ENCODE data around the gene UBE2C. TPM values are rescaled to one million over a fixed set of nuclear protein-coding genes. Genes with fewer than 3 reads are reported as not detected.
A peak's percentile ranks its signal among the peaks of the same experiment; 100 is the strongest.

Gene UBE2C
- polyA plus RNA-seq, 2 donors = 53.1 to 83.4 TPM

DNA sequence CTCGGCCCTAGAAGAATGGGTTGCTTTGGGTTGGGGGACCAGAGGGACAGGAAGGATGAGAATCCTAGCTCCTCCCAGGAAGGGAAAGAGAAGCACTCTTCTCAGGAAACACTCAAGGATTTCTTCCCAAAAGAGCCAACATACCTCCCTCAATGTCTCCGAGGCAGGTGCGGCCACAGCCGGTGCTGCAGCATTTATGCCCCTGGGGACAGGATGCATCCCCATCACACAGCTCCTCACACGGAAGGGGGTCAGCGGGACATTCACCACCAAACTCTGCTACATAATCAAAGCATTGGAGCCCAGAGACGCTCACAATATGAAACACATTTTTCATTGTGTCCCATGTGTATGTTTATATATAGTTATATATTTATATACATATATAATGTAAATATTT lies 35.5 kb upstream of the UBE2C start:
- no peaks in the 10 kb centered on the region for H3K36me3 ChIP-seq (ENCODE audit: control insufficient read depth in 2 of 2, insufficient read depth in 2 of 2, low read length in 1 of 2)
- H3K4me1 ChIP-seq (ENCODE audit: control insufficient read depth in 2 of 2, insufficient read depth in 2 of 2, low read length in 1 of 2) = peaks cover 3 to 17% of the 10 kb centered on the region in 2 donors
- no peak overlapping the region for H3K4me3 ChIP-seq (ENCODE audit: low read depth in 1 of 2, low read length in 2 of 2)
- H3K27ac ChIP-seq (ENCODE audit: low read depth in 2 of 2, low read length in 1 of 2) = no peak overlapping the region
- no peaks in the 10 kb centered on the region for H3K27me3 ChIP-seq (ENCODE audit: control insufficient read depth in 1 of 2, insufficient read depth in 2 of 2, low read length in 2 of 2)
- WGBS, 2 donors = 82 to 85% methylated on average over 7 of the region's 7 CpGs
- no peaks in the 10 kb centered on the region for H3K9me3 ChIP-seq (ENCODE audit: control insufficient read depth in 2 of 2, insufficient read depth in 1 of 2, low read depth in 1 of 2, low read length in 1 of 2)

DNA sequence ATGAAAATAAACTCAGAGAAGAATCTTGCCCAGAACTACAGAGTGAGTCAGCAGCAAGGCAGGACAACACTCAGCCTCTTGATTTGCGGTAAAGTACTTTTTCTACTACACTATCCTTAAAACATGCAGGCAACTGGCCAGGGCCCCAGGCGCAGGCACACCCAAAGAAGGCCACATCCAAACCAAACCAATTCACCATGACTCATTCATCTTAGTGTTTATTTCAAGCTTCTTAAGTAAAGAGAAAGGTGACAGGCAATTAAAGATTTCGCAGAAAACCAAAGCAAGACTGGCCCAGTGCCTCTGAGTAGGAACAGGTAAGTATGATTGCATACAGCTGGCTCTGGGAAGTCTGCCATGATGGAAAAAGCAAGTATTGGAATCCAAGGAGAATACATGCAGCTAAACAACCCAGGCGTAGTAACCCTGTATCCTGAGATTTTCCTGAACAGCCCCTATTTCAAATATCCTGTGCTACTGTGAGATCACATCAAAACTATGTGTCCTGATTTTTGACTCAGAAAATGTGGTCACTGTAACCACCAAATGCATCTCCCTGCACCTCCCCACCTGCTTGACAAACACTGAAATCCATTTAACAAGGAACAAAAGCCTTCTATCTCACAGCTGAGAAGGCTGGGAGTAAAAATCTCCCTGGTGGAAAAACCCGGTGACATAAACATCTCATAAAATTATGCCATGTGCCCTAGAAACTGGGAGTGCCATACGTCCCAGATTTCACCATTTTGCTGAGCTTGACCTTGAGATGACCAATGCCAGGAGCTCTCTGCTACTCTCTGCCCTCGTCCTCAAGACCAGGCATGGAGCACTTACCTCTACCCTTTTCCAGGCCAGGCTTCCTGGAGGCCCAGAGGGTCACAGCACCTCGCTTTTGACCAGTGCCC lies 33.2 kb upstream of the UBE2C start:
- peaks cover 3 to 22% of the 10 kb centered on the region in 2 donors for H3K4me1 ChIP-seq (ENCODE audit: control insufficient read depth in 2 of 2, insufficient read depth in 2 of 2, low read length in 1 of 2)
- 39 to 42% methylated on average over 8 of the region's 8 CpGs for WGBS, 2 donors
- H3K4me3 ChIP-seq (ENCODE audit: low read depth in 1 of 2, low read length in 2 of 2) = no peak overlapping the region

DNA sequence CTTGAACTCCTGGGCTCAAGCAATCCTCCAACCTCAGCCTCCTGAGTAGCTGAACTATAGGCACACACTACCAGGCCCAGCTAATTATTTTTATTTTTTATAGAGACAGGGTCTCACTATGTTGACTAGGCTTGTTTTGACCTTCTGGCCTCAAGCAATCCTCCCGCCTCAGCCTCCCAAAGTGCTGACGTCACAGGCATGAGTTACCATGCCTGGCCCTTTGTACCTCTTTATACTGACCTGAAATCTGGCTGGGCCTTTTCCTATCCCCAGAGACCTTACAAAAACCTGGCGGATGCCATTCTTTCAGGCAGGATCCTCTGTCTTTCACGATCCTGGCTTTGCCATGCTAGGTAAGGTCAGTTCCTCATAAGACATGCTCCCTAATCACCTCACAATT lies 32.3 kb upstream of the UBE2C start:
- H3K27me3 ChIP-seq (ENCODE audit: control insufficient read depth in 1 of 2, insufficient read depth in 2 of 2, low read length in 2 of 2) = no peaks in the 10 kb centered on the region
- H3K27ac ChIP-seq (ENCODE audit: low read depth in 2 of 2, low read length in 1 of 2) = peak overlapping the region; percentile 88 to 95
- no peak overlapping the region for H3K4me3 ChIP-seq (ENCODE audit: low read depth in 1 of 2, low read length in 2 of 2)
- WGBS, 2 donors = 71 to 85% methylated on average over 4 of the region's 4 CpGs
- no peaks in the 10 kb centered on the region for H3K36me3 ChIP-seq (ENCODE audit: control insufficient read depth in 2 of 2, insufficient read depth in 2 of 2, low read length in 1 of 2)
- H3K9me3 ChIP-seq (ENCODE audit: control insufficient read depth in 2 of 2, insufficient read depth in 1 of 2, low read depth in 1 of 2, low read length in 1 of 2) = no peaks in the 10 kb centered on the region
- H3K4me1 ChIP-seq (ENCODE audit: control insufficient read depth in 2 of 2, insufficient read depth in 2 of 2, low read length in 1 of 2) = peaks cover 3 to 20% of the 10 kb centered on the region in 2 donors

More for the DNA sequence above, 33.2 kb upstream of the UBE2C start:
- no peaks in the 10 kb centered on the region for H3K27me3 ChIP-seq (ENCODE audit: control insufficient read depth in 1 of 2, insufficient read depth in 2 of 2, low read length in 2 of 2)
- peak overlapping the region; percentile 88 to 95 for H3K27ac ChIP-seq (ENCODE audit: low read depth in 2 of 2, low read length in 1 of 2)
- H3K9me3 ChIP-seq (ENCODE audit: control insufficient read depth in 2 of 2, insufficient read depth in 1 of 2, low read depth in 1 of 2, low read length in 1 of 2) = no peaks in the 10 kb centered on the region
- H3K36me3 ChIP-seq (ENCODE audit: control insufficient read depth in 2 of 2, insufficient read depth in 2 of 2, low read length in 1 of 2) = no peaks in the 10 kb centered on the region

DNA sequence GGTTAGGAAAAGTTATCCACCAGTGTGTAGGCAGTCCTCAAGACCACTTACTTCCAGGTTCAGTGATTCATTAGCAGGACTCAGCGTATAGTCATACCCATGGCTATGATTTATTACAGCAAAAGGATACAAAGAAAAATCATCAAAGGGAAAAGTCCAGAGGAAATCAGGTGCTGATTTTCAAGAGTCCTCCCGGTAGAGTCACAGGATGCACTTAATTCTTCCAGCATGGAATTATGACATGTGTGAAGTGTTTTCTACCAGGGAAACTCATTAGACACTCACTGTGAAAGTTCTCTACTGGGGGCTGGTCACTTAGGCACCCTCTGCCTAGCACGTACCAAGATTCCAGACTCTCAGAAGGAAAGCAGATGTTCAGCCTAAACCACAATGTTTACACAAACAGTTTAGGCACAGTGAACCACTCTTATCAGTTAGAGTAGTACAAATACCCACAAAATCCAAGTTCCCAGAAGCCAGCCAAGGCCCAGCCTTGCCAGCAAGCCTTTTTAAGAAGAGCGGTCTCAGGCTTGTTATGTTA lies 31.0 kb upstream of the UBE2C start:
- Histone ChIP-seq H3K27ac (ENCODE audit: low read depth in 2 of 2, low read length in 1 of 2) (peak overlapping the region; percentile 18 to 26), H3K36me3 (ENCODE audit: control insufficient read depth in 2 of 2, insufficient read depth in 2 of 2, low read length in 1 of 2) (no peaks in the 10 kb centered on the region), H3K4me3 (ENCODE audit: low read depth in 1 of 2, low read length in 2 of 2) (no peak overlapping the region), H3K9me3 (ENCODE audit: control insufficient read depth in 2 of 2, insufficient read depth in 1 of 2, low read depth in 1 of 2, low read length in 1 of 2) (no peaks in the 10 kb centered on the region), H3K4me1 (ENCODE audit: control insufficient read depth in 2 of 2, insufficient read depth in 2 of 2, low read length in 1 of 2) (peaks cover 3 to 17% of the 10 kb centered on the region in 2 donors), H3K27me3 (ENCODE audit: control insufficient read depth in 1 of 2, insufficient read depth in 2 of 2, low read length in 2 of 2) (no peaks in the 10 kb centered on the region)
- WGBS, 2 donors = 39 to 47% methylated on average over 4 of the region's 4 CpGs

DNA sequence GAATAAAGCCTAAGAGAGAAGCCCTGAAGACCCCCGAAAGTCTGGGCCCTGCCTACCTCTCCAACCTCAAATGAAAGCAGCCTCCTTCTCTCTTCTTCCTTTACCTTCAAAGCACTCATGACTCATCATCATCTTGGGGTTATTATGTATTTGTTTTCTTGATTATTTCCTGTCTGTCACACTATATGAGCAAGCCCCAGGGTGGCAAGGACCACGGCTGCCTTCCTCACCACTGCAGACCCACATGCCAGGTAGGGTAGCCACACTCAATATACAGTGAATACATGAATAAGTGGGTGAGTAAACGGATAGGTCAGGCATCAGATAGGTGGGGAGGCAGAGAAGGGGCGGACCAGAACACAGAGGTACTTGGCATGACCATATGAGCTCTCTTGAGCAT lies 29.6 kb upstream of the UBE2C start:
- Histone ChIP-seq H3K4me1 (ENCODE audit: control insufficient read depth in 2 of 2, insufficient read depth in 2 of 2, low read length in 1 of 2) (peaks cover 3 to 16% of the 10 kb centered on the region in 2 donors), H3K27ac (ENCODE audit: low read depth in 2 of 2, low read length in 1 of 2) (no peak overlapping the region), H3K27me3 (ENCODE audit: control insufficient read depth in 1 of 2, insufficient read depth in 2 of 2, low read length in 2 of 2) (no peaks in the 10 kb centered on the region), H3K36me3 (ENCODE audit: control insufficient read depth in 2 of 2, insufficient read depth in 2 of 2, low read length in 1 of 2) (no peaks in the 10 kb centered on the region), H3K9me3 (ENCODE audit: control insufficient read depth in 2 of 2, insufficient read depth in 1 of 2, low read depth in 1 of 2, low read length in 1 of 2) (no peaks in the 10 kb centered on the region), H3K4me3 (ENCODE audit: low read depth in 1 of 2, low read length in 2 of 2) (no peak overlapping the region)
- WGBS, 2 donors = 47 to 48% methylated on average over 4 of the region's 4 CpGs

DNA sequence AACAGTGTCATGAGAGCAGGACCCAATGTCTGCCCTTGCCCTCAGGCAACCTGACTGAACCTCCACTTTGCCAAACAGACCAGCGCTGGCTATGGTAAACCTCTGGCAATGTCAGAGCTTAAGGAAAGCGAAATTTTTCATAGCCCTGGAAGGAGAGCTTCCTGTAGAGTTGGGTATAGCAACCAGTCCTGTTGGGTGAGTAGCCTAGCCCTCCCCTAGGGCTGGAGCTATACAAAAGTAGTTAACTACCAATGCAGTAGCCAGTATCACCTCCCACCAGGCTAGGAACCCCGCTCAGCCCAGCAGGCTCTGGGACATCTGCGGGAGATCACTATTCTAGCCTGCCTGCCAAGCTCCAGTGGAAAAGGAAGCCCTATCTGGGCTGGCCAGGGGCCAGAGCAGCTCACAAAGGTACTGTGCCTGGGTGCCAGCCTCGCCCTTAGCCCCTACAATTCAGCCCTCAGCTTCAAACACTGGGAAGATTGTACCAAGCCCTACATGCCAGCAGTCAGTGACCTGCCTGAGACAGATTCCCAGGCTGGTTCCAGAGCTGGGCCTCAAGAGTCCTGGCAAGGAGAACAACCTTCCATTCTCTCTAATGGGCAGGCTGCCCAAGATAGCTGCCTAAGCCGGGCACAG lies 28.7 kb upstream of the UBE2C start:
- no peaks in the 10 kb centered on the region for H3K36me3 ChIP-seq (ENCODE audit: control insufficient read depth in 2 of 2, insufficient read depth in 2 of 2, low read length in 1 of 2)
- H3K27ac ChIP-seq (ENCODE audit: low read depth in 2 of 2, low read length in 1 of 2) = peak overlapping the region; percentile 69 to 75
- H3K4me3 ChIP-seq (ENCODE audit: low read depth in 1 of 2, low read length in 2 of 2) = no peak overlapping the region
- peaks cover 3 to 11% of the 10 kb centered on the region in 2 donors for H3K4me1 ChIP-seq (ENCODE audit: control insufficient read depth in 2 of 2, insufficient read depth in 2 of 2, low read length in 1 of 2)
- 47 to 50% methylated on average over 6 of the region's 6 CpGs for WGBS, 2 donors
- no peaks in the 10 kb centered on the region for H3K27me3 ChIP-seq (ENCODE audit: control insufficient read depth in 1 of 2, insufficient read depth in 2 of 2, low read length in 2 of 2)
- H3K9me3 ChIP-seq (ENCODE audit: control insufficient read depth in 2 of 2, insufficient read depth in 1 of 2, low read depth in 1 of 2, low read length in 1 of 2) = no peaks in the 10 kb centered on the region

DNA sequence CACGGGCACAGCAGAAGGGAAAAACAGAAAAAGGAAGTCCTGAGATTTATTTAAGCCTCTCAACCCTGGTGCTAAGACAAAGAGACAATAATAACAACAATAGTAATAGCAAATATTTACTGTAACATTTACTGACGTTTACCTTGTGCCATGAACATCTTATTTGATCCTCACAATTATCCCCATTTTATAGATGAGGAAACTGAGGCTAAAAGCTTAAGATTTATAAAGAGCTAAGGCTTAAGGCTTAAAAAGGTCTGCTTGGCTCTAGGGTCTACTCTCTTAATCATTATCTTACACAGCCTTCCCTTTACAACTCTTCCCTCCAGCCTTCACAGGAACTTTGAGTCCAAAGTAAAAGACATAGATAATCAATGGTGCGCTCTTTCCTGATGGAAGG lies 24.1 kb upstream of the UBE2C start:
- no peaks in the 10 kb centered on the region for H3K36me3 ChIP-seq (ENCODE audit: control insufficient read depth in 2 of 2, insufficient read depth in 2 of 2, low read length in 1 of 2)
- H3K27ac ChIP-seq (ENCODE audit: low read depth in 2 of 2, low read length in 1 of 2) = no peak overlapping the region
- peaks cover 4 to 13% of the 10 kb centered on the region in 2 donors for H3K4me1 ChIP-seq (ENCODE audit: control insufficient read depth in 2 of 2, insufficient read depth in 2 of 2, low read length in 1 of 2)
- H3K9me3 ChIP-seq (ENCODE audit: control insufficient read depth in 2 of 2, insufficient read depth in 1 of 2, low read depth in 1 of 2, low read length in 1 of 2) = no peaks in the 10 kb centered on the region
- WGBS, 2 donors = 64 to 67% methylated on average over 3 of the region's 3 CpGs
- H3K4me3 ChIP-seq (ENCODE audit: low read depth in 1 of 2, low read length in 2 of 2) = no peak overlapping the region
- no peaks in the 10 kb centered on the region for H3K27me3 ChIP-seq (ENCODE audit: control insufficient read depth in 1 of 2, insufficient read depth in 2 of 2, low read length in 2 of 2)

DNA sequence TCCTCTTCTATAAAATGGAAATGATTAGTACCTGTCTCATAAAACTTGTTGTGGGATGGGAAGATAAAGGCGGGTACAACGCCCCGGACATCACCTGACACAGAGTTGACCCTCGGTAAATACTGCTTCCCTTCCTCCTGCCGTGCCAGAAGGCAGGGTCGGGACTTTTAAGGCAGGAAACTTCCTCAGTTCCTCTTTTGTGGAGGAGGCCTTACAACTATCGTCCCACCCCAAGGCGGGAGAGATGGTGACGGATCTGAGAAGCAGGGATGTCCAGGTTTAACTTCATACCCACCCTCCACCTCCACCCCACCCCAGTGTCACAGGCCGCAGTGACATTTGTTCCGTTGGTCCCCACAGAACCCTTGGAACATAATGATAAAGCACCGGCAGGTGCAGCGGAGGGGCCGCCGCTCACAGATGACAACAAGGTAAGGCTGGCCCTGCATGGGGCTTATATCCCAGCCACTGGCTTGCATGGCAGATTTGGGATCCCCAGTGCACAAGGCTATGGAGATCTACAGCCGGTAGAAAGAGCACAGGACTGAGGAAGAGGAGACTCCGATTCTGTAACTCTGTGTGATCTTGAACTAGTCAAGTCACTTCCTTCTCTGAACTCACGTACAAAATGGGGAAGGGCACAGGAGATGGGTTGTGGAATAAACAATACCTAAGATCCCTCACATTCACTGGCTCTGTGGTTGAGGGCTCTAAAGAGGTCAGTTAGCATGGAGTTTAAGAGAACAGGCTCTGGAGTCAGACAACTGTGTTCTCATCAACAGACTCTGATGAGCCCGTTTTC lies 19.9 kb upstream of the UBE2C start:
- Histone ChIP-seq H3K9me3 (ENCODE audit: control insufficient read depth in 2 of 2, insufficient read depth in 1 of 2, low read depth in 1 of 2, low read length in 1 of 2) (no peaks in the 10 kb centered on the region), H3K27me3 (ENCODE audit: control insufficient read depth in 1 of 2, insufficient read depth in 2 of 2, low read length in 2 of 2) (no peaks in the 10 kb centered on the region), H3K4me3 (ENCODE audit: low read depth in 1 of 2, low read length in 2 of 2) (peak overlapping the region; percentile 91 to 98), H3K36me3 (ENCODE audit: control insufficient read depth in 2 of 2, insufficient read depth in 2 of 2, low read length in 1 of 2) (peaks cover 3 to 13% of the 10 kb centered on the region in 2 donors), H3K27ac (ENCODE audit: low read depth in 2 of 2, low read length in 1 of 2) (peak overlapping the region; percentile 79 to 94), H3K4me1 (ENCODE audit: control insufficient read depth in 2 of 2, insufficient read depth in 2 of 2, low read length in 1 of 2) (peaks cover 4 to 7% of the 10 kb centered on the region in 2 donors)
- 23 to 26% methylated on average over 19 of the region's 19 CpGs for WGBS, 2 donors
